Stimulated activated CD8-positive, alpha-beta memory T cell treated with anti-CD3 and anti-CD28 coated beads, Interleukin-7, amount 100 ng/mL, for 1 hour (primary cell): Measurements from ENCODE around the gene MIX23.
A peak's percentile ranks its signal among the peaks of the same experiment; 100 is the strongest.

Experiments
- DNase-seq, 2 donors: peaks; one replicate each; pipeline ENCODE4 v3.0.0-alpha.2; 2020; ENCODE audit warnings: low read depth in 2 of 2

Gene MIX23

DNA sequence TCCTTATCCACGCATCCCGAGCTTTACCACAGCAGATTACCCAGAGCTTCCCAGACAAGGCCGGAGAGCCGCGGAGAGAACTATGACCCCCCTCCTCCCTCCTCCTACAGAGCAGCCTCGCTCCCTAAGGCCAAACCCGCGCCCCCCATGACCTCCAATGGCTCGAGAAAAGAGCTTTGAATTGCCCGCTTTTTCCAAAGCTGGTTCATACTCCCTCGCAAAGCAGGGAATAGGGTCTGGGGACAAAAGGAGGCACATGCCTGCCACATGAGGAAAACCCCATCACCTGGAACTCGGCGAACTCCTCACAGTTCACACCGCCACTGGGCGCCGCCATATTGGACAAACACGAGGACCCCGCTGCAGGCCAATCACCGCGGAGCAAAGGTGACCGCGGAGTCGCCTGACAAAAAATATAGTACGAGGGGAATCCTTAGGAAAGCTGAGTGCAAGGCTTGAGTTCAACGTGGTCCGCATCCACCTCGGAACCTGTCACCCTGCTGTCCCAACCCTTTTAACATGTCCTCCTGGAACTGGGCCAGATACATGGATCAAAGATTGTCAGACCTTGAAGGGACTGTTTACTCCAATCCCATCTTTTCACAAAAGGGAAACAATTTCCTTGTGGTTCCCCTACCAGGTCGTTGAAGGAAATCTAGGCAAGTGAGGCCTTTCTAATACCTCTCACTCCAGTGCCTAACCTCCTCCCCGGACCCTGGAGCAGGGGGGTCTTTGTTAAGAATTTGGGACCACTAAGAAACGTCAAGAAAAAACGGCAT, at the start of gene MIX23:
MIX23 (minus strand) TSS at position 344 of the 779 bp plus-strand sequence; CDS start at position 337, 7 bp downstream.
- DNase-seq: peak; percentile 56 to 68

DNA sequence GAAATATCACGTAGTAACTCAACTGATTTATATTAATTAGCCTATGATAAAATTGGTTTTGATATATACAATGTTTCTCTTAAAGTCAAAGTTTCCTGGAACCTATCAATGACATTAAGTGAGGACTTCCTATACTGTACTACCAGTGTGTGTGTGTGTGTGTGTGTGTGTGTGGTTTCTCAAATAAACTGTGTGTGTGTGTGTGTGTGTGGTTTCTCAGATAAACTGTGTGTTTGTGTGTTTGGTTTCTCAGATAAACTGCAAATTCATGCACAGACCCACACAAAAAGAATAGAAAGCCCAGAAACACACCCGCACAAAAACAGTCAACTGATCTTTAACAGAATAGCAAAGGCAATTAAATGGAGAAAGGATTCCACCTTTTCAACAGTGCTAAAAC, 47.3 kb upstream of the MIX23 start:
- DNase-seq: no peak

DNA sequence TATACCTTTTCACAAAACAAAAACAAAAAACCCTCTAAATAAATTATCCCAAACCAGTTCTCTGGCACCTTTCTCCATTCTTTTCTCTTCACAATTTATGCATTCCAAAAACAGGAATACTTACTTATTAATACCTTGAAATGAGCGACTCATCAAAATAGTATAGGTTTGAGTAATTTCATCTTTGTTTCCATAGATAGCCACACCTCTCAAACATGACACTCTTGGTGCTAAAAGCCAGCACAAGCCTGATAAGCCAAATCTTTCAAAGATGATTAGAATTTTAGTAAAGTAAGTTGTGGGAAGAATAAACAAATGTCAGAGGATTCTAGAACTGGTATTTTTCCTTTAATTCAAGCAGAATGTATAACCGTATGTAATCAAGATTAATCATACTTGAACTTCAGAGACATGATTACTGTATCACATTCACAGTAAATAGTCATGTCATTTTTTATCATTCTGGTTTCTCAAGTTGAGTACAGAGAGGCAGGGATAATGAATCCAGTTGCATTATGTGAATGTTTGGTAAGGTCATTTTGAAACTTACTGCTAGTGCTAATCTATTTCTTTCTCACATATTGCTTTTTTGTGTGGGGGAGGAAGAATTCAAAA, 44.9 kb upstream of the MIX23 start:
- no peak for DNase-seq

- DNase-seq: no peak
These were observed 38.8 kb upstream of the MIX23 start for GRCh38 chr3:122421836-122422235.

GRCh38 chr3:122421101-122421500, 38.1 kb upstream of the MIX23 start:
- no peak for DNase-seq

GRCh38 chr3:122416966-122417365, 33.9 kb upstream of the MIX23 start:
- DNase-seq: no peak

DNA sequence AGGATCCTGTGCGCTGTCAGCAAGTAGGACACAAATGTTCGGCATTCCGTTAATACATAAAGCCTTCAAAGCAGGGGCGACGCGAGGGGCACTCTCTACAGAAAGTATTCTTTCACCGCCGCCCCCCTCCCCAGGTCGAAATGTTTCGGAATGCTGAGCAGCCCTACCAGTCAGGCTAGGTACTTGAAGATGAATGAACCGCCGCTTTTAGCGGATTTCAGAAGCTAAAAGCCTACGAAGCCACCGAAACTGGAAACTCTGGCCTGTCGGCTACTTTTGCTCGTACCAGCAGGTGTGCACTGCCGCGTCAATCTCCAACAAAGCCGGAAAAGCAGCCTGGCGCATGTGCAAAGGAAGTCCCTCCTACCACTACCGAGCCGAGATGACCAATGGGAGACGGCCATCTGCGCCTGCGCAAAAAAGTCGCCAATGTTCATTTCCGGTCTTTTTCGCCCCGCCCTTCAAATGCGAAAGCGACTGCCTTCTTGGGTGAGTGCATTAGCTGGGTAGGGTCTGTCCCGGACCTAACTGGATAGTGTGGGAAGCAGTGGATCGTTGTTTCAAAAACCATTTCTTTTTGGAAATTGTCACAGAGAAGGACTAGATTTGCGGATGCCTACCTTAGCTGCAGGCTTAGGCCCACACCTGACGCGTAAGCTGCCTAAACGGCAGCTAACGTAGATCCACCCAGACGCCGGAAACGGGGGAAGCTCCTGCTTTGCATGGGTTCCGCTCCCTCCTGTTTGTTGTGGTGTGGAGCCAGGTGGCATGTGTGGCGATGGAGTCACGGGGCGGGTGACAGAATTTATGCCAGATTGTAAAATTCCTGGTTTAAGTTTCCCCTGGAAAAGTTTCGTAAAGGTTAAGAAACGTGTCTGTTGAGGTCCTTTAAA, 33.0 kb upstream of the MIX23 start, which contains the start of gene WDR5B:
WDR5B (minus strand) TSS at position 301 of the 893 bp plus-strand sequence. CDS start 534 bp downstream, outside the sequence.
- DNase-seq: peak; percentile 97 to 99

DNA sequence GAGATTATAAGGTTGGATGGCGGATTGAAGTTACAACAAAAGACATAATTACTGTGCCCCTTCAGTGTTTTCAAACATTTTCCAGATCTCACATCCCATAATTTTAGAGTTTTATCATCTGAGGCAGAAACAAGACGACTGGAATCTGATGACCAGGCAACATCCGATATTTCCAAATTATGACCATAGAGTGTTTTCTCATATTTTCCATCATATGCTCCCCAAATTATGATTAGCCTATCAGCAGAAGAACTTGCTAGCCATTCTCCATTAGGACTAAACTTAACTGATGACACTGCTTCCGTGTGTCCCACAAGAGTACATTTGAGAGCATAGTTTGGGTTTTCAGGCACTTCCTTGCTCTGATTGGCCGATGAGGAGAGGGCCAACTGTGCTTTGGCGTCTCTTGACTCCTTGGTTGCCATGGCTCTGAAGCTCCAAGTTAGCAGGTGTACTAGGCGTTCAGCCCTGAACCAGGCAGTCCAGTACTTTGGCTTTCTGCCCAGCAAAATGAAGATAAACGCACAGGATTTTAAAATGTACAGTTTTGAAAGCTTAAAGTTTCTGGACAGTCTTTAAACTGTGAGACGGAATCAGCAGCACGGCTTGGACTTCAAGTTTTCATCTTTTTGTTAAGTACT, 32.2 kb upstream of the MIX23 start:
- peak in 1 of 2 donors; percentile 13 for DNase-seq

DNA sequence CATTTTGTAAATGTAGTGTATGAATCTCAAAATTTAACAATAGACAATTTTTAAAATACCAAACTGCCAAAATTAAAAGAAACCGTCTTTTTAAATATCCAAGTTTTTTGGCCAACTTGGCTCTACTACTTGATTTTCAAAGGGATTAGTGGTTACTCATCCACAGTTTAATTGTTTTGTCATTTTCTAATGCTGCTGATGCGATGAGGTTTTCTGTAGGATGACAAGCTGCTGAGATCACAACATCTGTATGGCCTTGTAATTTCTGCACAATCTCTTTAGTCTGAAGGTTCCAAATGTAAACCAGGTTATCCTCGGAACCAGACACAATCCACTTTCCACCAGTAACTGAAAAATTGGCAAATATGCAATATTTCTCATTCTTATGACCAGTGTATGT, 31.4 kb upstream of the MIX23 start:
- DNase-seq: no peak

DNA sequence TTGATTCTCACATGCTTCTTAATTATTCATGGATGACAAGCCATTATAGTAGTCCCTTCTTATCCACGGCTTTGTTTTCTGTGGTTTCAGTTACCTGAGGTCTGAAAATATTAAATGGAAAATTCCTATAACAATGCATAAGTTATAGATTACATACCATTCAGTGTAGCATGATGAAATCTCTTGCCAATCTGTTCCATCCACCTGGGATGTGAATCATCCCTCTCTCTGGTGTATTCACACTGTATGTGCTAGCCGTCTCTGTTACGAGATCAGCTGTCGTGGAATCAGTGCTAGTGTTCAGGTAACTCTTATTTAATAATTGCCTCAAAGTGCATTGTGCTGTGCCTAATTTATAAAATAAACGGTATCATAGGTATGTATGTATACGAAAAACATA, 27.6 kb upstream of the MIX23 start:
- DNase-seq: no peak

GRCh38 chr3:122410111-122410510, 27.1 kb upstream of the MIX23 start:
- no peak for DNase-seq

DNA sequence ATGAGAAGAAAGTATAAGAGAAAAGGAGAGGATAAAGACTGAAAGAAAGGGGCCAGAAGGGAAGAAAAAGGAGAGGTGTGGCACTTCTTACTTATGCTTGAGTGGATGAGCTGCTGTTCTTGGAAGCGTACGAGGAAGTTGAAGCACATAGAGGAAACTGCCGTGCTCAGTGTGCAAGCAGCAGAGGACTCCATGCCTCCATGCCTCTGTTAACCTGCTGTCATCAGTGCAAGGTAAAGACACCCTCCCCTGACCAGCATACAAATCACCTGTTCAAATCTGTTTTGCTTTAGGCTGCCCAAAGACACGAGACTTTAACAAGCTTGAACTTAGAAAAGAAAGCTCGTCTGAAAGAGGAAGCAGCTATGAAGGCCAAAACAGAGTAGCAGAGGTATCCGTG, 26.4 kb upstream of the MIX23 start:
- no peak for DNase-seq

GRCh38 chr3:122407946-122408345, 24.9 kb upstream of the MIX23 start:
- DNase-seq: no peak

DNA sequence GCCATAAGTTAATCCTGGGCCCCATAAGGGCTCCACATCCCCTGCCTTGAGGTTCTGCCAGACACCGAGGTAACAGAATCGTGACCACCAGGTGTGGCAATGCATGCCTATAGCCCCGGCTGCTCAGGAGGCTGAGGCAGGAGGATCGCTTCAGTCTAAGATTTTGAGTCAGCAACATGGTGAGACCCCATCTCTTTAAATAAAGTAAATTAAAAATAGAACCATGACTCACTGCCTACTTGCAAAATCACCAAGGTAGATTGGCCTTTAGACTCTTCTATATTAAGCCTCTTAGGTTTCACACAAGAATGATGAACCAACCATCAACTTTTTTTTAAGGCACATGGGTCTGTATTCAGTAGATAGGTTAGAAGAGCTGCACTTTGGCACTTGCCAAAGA, 23.2 kb upstream of the MIX23 start:
- DNase-seq: no peak

GRCh38 chr3:122405015-122405414, 22.0 kb upstream of the MIX23 start:
- no peak for DNase-seq

DNA sequence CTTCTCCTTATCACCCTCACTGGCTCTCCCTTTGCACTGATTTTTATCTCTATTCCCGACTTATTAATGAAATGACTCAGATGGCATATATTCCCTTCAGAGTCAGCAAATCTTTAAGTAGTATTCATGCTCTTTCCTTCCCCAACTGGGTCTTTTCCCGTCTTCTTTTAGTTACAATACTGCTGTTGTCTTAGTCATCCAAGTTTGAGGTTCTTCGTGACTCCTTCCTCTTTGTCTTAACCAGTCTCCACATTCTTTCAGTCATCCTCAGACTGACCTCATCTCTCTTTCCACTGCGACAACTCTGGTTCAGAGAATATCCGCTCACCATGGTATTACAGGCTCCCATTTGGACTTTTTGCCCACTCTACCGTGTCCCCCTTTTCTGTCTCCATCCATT, 20.5 kb upstream of the MIX23 start:
- no peak for DNase-seq

DNA sequence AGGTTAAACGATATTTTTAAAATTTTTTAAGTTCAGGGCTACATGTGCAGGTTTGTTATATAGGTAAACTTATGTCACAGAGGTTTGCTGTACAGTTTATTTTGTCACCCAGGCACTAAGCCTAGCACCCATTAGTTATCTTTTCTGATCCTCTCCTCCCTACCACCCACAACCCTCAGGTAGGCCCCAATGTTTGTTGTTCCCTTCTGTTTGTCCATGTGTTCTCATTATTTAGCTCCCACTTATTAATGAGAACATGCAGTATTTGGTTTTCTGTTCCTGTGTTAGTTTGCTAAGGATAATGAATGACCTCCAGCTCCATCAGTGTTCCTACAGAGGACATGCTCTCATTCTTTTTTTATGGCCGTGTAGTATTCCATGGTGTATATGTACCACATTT, 15.9 kb upstream of the MIX23 start:
- DNase-seq: no peak

DNA sequence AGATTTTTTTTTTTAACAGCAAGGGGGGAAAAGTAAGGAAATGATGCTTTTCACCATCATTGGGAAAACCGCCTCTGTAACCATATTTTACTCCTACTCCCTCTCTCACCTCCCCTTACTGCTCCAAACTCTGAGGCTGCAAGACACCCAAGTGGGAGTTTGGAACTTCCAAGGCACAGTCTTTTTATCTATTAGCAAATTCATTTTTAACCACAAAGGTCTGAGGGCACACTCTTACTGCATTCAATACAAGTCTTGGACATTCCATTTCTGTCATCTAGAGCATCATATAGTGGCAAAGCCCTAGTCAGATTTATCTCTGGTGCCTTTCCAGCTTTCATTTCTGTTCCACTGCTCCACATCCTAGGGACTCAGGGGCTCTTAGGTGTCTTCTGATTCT, 14.2 kb upstream of the MIX23 start:
- no peak for DNase-seq

- no peak for DNase-seq
These were observed 13.5 kb upstream of the MIX23 start for GRCh38 chr3:122396511-122396910.

DNA sequence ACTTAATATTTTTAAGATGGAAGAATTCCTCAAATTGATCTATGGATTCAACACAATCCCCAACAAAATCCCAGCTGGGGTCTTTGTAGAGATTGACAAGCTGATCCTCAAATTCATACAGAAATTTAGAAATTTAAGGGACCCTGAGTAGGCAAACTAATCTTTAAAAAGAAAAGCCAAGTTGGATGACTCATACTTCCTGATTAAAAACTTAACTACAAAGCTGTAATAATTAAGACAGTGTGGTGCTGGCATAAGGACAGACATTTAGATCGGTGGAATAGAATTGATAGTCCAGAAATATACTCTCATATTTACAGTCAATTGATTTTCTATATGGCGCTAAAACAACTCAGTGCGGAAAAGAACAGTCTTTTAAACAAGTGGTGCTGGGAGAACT, 12.6 kb upstream of the MIX23 start:
- DNase-seq: no peak

- DNase-seq: no peak
These were observed 11.1 kb upstream of the MIX23 start for GRCh38 chr3:122394173-122394572.
